NCI-H2107 (cell line): ENCODE measurements around the gene MRPL37.
"Not testable (repeated sequence)": the region's sequence is repeated elsewhere in the genome, so short reads cannot be mapped to it uniquely, and the experiment has no call there.

Experiments used
- DNase-seq: peaks from one replicate; lab custom pipeline; 2025; lab: John Stamatoyannopoulos, UW

Gene MRPL37

GRCh38 chr1:54220004-54220811 is 20.2 kb downstream of the MRPL37 start:
- no peak for DNase-seq

GRCh38 chr1:54221113-54221834 is 21.3 kb downstream of the MRPL37 start:
- no peak for DNase-seq

- no peak for DNase-seq
These were observed 22.0 kb downstream of the MRPL37 start for GRCh38 chr1:54221867-54222484.

- no peak for DNase-seq
These were observed 22.7 kb downstream of the MRPL37 start for GRCh38 chr1:54222711-54223110.

- DNase-seq: no peak
These were observed 23.7 kb downstream of the MRPL37 start for GRCh38 chr1:54223441-54224202.

- no peak for DNase-seq
These were observed 24.3 kb downstream of the MRPL37 start for GRCh38 chr1:54224233-54224632.

- no peak for DNase-seq
These were observed 25.4 kb downstream of the MRPL37 start for GRCh38 chr1:54225378-54225777.

GRCh38 chr1:54225986-54226559 is 26.1 kb downstream of the MRPL37 start:
- no peak for DNase-seq

- no peak for DNase-seq
These were observed 27.2 kb downstream of the MRPL37 start for GRCh38 chr1:54227091-54227602.

- DNase-seq: no peak
These were observed 27.9 kb downstream of the MRPL37 start for GRCh38 chr1:54227891-54228310.

GRCh38 chr1:54228638-54229079 is 28.7 kb downstream of the MRPL37 start:
- no peak for DNase-seq

- no peak for DNase-seq
These were observed 29.4 kb downstream of the MRPL37 start for GRCh38 chr1:54229281-54229891.

GRCh38 chr1:54230507-54231339 is 30.8 kb downstream of the MRPL37 start:
- DNase-seq: no peak

- not testable (repeated sequence) for DNase-seq
These were observed 33.2 kb downstream of the MRPL37 start for GRCh38 chr1:54233196-54233595.

GRCh38 chr1:54234284-54234683 is 34.3 kb downstream of the MRPL37 start:
- no peak for DNase-seq

- DNase-seq: no peak
These were observed 37.6 kb downstream of the MRPL37 start for GRCh38 chr1:54237586-54237985.

- DNase-seq: no peak
These were observed 38.5 kb downstream of the MRPL37 start for GRCh38 chr1:54238353-54239034.

- no peak for DNase-seq
These were observed 39.0 kb downstream of the MRPL37 start for GRCh38 chr1:54239035-54239383.

- no peak for DNase-seq
These were observed 39.7 kb downstream of the MRPL37 start for GRCh38 chr1:54239631-54240031.
